Mucosa of stomach (tissue), 1 donor: ENCODE measurements around the gene TMEM178B.
"Not testable (repeated sequence)": the region's sequence is repeated elsewhere in the genome, so short reads cannot be mapped to it uniquely, and the experiment has no call there.

Experiments used
- H3K27me3 ChIP-seq: one replicate; pipeline ENCODE4 v1.7.0; 2013; ENCODE audit warnings: mild to moderate bottlenecking, low read length; ENCODE audit not compliant: control insufficient read depth, insufficient read depth
- H3K36me3 ChIP-seq: one replicate; pipeline ENCODE4 v1.7.0; 2013; ENCODE audit warnings: low read length; ENCODE audit not compliant: control insufficient read depth, insufficient read depth
- H3K4me1 ChIP-seq: one replicate; pipeline ENCODE4 v1.7.0; 2013; ENCODE audit warnings: mild to moderate bottlenecking, low read length; ENCODE audit not compliant: control insufficient read depth, insufficient read depth
- H3K4me3 ChIP-seq: one replicate; pipeline ENCODE4 v1.7.0; 2013; ENCODE audit warnings: low read length
- H3K9ac ChIP-seq: one replicate; pipeline ENCODE4 v1.7.0; 2013; ENCODE audit warnings: mild to moderate bottlenecking, low read length, moderate library complexity
- H3K9me3 ChIP-seq: one replicate; pipeline ENCODE4 v1.7.0; 2013; ENCODE audit warnings: mild to moderate bottlenecking, low read length, moderate library complexity; ENCODE audit not compliant: control insufficient read depth
- donor health status: Pancreatic carcinoma.

TMEM178B gene

GRCh38 chr7:141154131-141154732, 80.4 kb downstream of the TMEM178B start:
- Histone ChIP-seq H3K9me3 (no peaks in the 10 kb centered on the region), H3K4me3 (no peak overlapping the region), H3K27me3 (no peaks in the 10 kb centered on the region), H3K36me3 (no peaks in the 10 kb centered on the region), H3K4me1 (no peaks in the 10 kb centered on the region), H3K9ac (no peak overlapping the region)

GRCh38 chr7:141156407-141156806, 82.5 kb downstream of the TMEM178B start:
- Histone ChIP-seq H3K4me3 (no peak overlapping the region), H3K9ac (no peak overlapping the region), H3K4me1 (no peaks in the 10 kb centered on the region), H3K9me3 (no peaks in the 10 kb centered on the region), H3K36me3 (no peaks in the 10 kb centered on the region), H3K27me3 (no peaks in the 10 kb centered on the region)

GRCh38 chr7:141157138-141157765, 83.4 kb downstream of the TMEM178B start:
- Histone ChIP-seq H3K27me3 (no peaks in the 10 kb centered on the region), H3K36me3 (no peaks in the 10 kb centered on the region), H3K4me1 (no peaks in the 10 kb centered on the region), H3K9ac (no peak overlapping the region), H3K4me3 (no peak overlapping the region), H3K9me3 (no peaks in the 10 kb centered on the region)

- Histone ChIP-seq H3K9me3 (no peaks in the 10 kb centered on the region), H3K9ac (no peak overlapping the region), H3K27me3 (no peaks in the 10 kb centered on the region), H3K36me3 (no peaks in the 10 kb centered on the region), H3K4me1 (no peaks in the 10 kb centered on the region), H3K4me3 (no peak overlapping the region)
Observed at GRCh38 chr7:141158561-141158960, 84.7 kb downstream of the TMEM178B start.

GRCh38 chr7:141160246-141160860, 86.5 kb downstream of the TMEM178B start:
- H3K27me3 ChIP-seq = no peaks in the 10 kb centered on the region
- no peaks in the 10 kb centered on the region for H3K4me1 ChIP-seq
- no peak overlapping the region for H3K4me3 ChIP-seq
- H3K9ac ChIP-seq = no peak overlapping the region
- no peaks in the 10 kb centered on the region for H3K36me3 ChIP-seq
- no peaks in the 10 kb centered on the region for H3K9me3 ChIP-seq

GRCh38 chr7:141161550-141162535, 88.0 kb downstream of the TMEM178B start:
- no peak overlapping the region for H3K4me3 ChIP-seq
- H3K27me3 ChIP-seq = no peaks in the 10 kb centered on the region
- no peak overlapping the region for H3K9ac ChIP-seq
- no peaks in the 10 kb centered on the region for H3K9me3 ChIP-seq
- no peaks in the 10 kb centered on the region for H3K36me3 ChIP-seq
- no peaks in the 10 kb centered on the region for H3K4me1 ChIP-seq

- H3K4me1 ChIP-seq = no peaks in the 10 kb centered on the region
- no peak overlapping the region for H3K4me3 ChIP-seq
- no peaks in the 10 kb centered on the region for H3K36me3 ChIP-seq
- no peaks in the 10 kb centered on the region for H3K9me3 ChIP-seq
- H3K27me3 ChIP-seq = no peaks in the 10 kb centered on the region
- H3K9ac ChIP-seq = no peak overlapping the region
Observed at GRCh38 chr7:141165521-141165920, 91.7 kb downstream of the TMEM178B start.

GRCh38 chr7:141166926-141167325, 93.1 kb downstream of the TMEM178B start:
- Histone ChIP-seq H3K9ac (no peak overlapping the region), H3K27me3 (no peaks in the 10 kb centered on the region), H3K4me1 (no peaks in the 10 kb centered on the region), H3K9me3 (no peaks in the 10 kb centered on the region), H3K36me3 (no peaks in the 10 kb centered on the region), H3K4me3 (no peak overlapping the region)

- Histone ChIP-seq H3K9me3 (no peaks in the 10 kb centered on the region), H3K36me3 (no peaks in the 10 kb centered on the region), H3K27me3 (no peaks in the 10 kb centered on the region), H3K4me3 (no peak overlapping the region), H3K9ac (no peak overlapping the region), H3K4me1 (no peaks in the 10 kb centered on the region)
Observed at GRCh38 chr7:141167381-141167964, 93.6 kb downstream of the TMEM178B start.

GRCh38 chr7:141169157-141169556, 95.3 kb downstream of the TMEM178B start:
- not testable (repeated sequence) for H3K9me3 ChIP-seq, H3K36me3 ChIP-seq, H3K27me3 ChIP-seq, H3K4me1 ChIP-seq, H3K9ac ChIP-seq, H3K4me3 ChIP-seq

GRCh38 chr7:141175728-141176127, 101.9 kb downstream of the TMEM178B start:
- not testable (repeated sequence) for H3K4me1 ChIP-seq

More at GRCh38 chr7:141175728-141176127, 101.9 kb downstream of the TMEM178B start:
- not testable (repeated sequence) for H3K4me3 ChIP-seq, H3K27me3 ChIP-seq, H3K36me3 ChIP-seq, H3K9me3 ChIP-seq, H3K9ac ChIP-seq
